PC-3 (cell line): ENCODE data around the gene C14orf119.

Experiments used
- CTCF ChIP-seq: fragments of 300-600 bp; sonication (generic); conservative IDR thresholded peaks from 2 replicates; pipeline ENCODE4 v1.5.1; 2017; ENCODE audit warnings: antibody characterized with exemption, low read depth, mild to moderate bottlenecking, low read length
- EZH2 ChIP-seq: fragments of 300-600 bp; sonication (generic); IDR thresholded peaks from one replicate; pipeline ENCODE4 v1.6.1; 2017; ENCODE audit warnings: antibody characterized with exemption, mild to moderate bottlenecking, low read length; ENCODE audit not compliant: unreplicated experiment
- EZH2phosphoT487 ChIP-seq: fragments of 300-600 bp; sonication (generic); IDR thresholded peaks from 2 replicates; pipeline ENCODE4 v1.6.1; 2018; ENCODE audit warnings: mild to moderate bottlenecking, antibody characterized with exemption, low read length, borderline replicate concordance

- TF ChIP-seq CTCF = no peak
- TF ChIP-seq EZH2phosphoT487 = no peak
- no peak for TF ChIP-seq EZH2
Observed at GRCh38 chr14:23089498-23090253, 5.6 kb upstream of the C14orf119 start.
